NCI-H2196 treated with DMSO at 0.1 percent for 48 hours (cell line): ENCODE measurements around the gene CACNA2D2.

Source experiments
- DNase-seq: peaks from one replicate; lab custom pipeline; 2025; ENCODE audit not compliant: unreplicated experiment; lab: John Stamatoyannopoulos, UW

CACNA2D2 gene

DNA sequence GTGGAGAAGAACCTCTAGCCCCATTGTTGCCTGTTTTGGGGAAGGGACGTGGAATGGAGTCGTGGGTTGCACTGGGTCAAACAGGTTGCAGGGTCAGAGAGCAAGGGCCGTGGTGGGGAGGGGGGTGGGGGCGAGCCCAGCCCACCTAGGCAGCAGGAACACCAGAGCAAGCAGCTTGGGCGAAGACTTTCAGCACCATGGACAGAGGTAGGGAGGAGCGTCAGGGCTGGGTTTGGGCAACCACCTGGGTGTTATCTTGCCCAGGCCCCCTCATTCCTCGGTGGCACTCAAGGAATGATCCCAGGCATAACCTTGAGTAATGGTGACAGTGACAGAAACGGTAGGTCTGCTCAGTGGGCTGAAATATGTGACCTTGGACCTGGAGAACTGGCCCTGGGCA, 98.2 kb downstream of the CACNA2D2 start:
- no peak for DNase-seq

DNA sequence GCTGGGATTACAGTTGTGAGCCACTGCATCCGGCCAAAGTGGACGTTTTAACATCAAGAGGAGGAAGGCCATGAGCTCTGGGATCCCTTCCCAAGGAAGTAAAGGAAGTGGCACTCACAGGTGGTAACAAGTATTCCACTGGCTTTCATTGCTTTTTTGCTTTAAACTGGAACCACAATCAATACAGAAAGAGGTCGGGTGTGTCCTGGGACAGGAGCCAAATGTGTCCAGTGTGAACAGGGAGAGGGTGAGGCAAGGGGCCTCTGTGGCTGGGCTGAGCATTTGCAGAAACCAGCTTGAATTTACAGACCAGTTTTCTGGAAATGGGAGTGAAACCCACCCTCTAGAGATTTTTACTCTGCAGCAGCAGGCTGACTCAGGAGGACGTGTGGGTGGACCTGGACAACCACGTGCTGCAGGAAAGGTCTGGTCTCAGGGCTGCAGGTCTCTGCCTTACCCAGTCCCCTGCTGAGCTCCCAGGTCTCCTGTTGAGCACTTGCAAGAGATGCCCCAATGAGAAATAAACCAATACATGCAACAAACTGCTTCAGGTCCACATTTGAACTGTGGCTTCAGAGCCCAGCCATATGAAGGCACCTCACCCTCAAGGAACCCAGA, 101.3 kb downstream of the CACNA2D2 start:
- no peak for DNase-seq

GRCh38 chr3:50396502-50396901, 106.9 kb downstream of the CACNA2D2 start:
- no peak for DNase-seq

DNA sequence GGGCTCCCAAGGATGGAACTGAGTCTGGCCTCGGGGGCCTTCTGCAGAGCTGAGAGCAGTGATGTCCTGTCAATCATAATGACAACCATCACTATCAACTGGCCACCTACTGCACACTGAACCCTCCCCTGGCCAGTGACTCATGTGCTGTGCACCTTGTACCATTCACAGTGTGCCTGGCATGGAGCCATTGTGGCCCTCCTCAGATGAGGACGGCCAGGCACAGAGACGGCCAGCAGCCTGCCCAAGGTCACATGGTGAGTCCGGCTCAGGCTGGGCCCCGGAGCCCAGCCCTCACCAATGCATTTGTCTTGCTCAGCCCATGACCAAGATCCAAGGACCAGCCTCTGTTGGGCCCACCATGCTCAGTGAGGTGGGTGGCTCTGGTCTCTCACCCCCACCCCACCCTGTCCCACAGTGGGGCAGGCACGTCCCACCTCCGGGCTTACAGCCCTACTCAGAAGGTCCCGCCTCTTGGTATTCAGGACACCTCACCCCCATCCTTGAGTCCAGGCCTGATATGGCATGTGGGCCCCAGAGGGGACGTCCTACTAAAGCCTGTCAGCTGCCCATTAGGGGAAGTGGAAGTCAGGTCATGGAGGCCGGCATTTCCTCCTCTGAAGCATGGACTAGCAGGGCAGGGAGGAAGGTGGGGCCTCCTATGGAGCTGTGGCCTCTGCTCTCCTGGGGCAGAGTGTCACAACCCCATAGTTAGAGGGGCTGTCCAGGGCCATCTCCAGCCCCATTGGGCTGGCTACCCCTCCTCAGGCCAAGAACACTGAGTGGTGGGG, 108.2 kb downstream of the CACNA2D2 start:
- no peak for DNase-seq

GRCh38 chr3:50393061-50393460, 110.4 kb downstream of the CACNA2D2 start:
- no peak for DNase-seq

DNA sequence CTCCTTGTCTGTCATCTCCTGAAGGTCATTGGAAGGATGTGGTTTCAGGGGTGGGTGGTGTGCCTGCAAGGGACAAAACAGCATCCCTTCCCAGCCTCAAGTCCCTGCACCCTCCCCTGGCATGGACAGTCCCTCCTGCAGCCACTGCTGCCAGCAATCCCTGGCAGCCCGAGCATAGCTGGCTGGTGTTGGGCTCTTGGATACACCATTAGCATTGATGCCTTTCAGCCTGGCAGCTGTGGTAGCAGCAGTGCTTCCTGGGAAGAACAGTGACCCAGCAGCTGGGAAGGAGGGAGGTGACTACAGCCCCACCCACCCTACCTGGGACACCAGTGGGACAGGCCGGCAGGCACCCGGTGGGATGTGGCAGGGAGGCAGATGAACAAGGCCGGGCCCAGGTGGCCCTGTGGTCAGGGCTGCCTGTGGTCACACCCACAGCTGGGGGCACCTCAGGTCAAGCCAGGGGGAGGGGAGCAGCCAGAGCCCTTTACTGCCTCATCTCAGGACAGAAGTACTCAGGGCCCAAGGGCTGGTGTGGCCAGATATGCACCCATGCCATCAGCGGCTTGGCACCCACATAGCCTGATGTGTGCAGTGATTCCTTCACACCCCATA, 111.2 kb downstream of the CACNA2D2 start:
- DNase-seq: no peak

GRCh38 chr3:50390508-50391224, 112.8 kb downstream of the CACNA2D2 start:
- peak; percentile 57 for DNase-seq

DNA sequence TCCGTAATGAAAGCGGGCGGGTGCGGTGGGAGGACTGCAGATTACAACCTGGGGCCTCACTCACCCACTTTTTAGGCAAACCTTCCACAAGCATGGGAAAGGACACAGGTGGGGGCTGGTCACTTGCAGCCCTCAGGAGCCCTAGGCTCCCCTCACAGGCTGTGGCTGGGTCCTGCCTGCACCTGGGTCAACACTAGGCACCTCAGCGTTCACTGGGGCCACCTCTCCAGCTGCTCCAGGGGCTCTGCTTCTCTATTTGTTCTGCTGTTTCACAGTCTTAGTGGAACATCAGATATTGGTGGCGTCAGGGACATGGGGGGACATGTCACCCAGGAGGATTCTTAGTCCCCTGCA, 114.0 kb downstream of the CACNA2D2 start:
- DNase-seq: no peak

- no peak for DNase-seq
Measured at GRCh38 chr3:50388720-50389413, 114.6 kb downstream of the CACNA2D2 start.

GRCh38 chr3:50388016-50388719, 115.3 kb downstream of the CACNA2D2 start:
- DNase-seq: no peak

DNA sequence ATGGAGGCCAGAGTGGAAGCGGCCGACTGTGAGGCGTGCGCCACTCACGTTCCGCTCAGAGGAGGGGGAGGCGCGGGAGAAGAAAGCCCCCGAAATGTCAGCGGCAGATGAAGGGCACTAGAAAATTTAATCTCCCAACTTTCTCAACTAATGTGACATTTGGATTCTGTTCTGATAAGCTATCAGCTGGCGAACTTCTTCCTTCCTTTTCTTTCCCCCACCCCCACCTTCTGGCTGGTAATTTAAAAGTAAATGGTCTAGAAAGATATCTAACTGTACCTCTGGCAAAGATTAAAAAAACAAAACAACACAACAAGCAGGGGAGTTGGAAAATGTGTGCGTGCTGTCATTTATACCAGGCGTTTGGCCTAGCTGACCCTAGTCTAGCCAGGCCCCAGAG, 117.7 kb downstream of the CACNA2D2 start:
- DNase-seq: no peak

DNA sequence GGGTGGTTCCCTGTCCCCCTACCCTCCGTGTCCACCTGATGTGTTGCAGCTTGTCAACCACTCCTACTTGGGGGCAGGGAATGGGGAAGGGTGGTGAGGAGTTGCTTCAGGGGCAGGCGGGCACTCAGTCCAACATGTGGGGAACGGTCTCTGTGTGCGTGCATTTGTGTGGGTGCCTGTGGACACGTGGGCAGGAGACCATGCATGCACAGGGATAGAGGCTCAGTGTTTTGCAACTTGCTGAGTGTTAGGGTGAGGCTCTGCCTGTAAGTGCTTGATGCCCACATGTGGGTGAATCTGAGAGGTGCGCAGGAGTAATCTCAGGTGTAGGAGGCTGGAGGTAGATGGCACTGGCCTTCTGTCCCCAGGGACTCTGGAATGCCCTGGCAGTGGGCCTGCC, 119.7 kb downstream of the CACNA2D2 start:
- no peak for DNase-seq

GRCh38 chr3:50382722-50383121, 120.7 kb downstream of the CACNA2D2 start:
- DNase-seq: no peak

GRCh38 chr3:50381383-50381782, 122.1 kb downstream of the CACNA2D2 start:
- DNase-seq: no peak

DNA sequence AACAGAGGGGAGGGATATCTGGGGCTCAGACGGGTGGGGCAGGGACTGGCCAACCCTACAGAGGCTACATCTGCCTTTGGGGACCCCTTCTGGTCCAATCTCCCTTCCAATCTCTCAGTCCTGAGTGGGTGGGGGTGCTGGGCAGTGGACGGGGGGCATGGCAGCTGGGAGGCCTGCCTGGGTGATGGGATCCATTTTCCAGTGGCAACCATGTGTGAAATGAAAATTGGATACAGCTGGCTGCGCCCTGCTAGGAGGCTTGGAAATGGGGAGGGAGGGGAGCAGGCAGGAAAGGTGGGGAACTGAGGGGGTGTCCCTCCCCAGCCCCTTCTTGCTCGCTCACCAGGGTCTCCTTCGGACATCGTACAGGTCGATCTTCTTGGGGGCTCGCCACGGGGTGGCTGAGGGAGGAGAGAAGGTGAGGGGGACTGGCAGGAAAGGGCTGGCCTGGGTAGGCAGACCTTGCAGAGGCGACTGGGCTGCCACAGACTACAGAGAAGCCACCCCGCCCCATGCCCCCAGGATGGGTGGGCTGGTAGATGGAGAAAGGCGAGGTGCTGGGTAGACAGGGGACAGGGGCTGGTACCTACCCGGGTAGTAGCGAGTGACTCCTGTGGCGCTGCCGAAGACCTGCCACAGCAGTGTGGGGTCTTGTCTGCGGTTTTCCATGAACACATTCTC, 122.9 kb downstream of the CACNA2D2 start:
- no peak for DNase-seq

DNA sequence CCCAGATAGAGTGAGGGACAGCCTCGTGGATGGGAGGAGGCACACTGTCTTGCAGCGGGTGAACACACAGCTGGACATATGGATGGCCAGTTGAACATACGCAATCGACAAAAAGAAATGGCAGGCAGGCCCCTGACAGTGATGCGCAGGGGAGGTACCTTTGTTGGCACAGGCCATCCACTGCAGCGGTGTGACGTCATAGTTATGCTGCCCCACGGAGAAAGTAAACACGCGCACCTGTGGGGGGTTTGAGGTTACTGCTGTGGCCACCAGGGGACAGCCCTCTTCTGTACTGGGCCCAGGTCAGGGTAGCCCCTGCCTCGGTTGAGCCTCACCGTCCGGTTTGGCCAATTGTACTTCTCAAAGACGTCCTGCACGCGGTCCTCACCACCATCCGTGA, 124.7 kb downstream of the CACNA2D2 start:
- no peak for DNase-seq

DNA sequence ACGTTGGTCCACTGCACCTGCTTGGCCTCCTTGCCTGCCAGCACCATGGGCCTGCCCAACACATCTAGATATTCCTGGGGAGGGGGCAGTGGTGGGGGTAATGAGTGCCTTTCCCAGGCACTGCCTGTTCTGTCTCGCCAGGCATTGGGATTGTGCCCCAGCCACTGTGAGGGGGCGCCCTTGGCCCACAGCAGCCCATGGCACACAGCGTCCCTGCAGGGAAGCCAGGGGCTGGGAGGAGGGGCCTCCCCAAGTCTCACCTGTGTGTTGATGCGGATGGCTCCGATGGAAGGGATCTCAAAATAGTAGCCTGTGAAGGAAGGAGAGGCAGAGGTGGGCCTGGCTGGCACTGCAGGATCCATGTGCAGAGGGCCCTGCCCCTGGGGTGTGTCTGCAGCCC, 125.4 kb downstream of the CACNA2D2 start:
- DNase-seq: no peak

- no peak for DNase-seq
Measured at GRCh38 chr3:50375258-50375931, 128.0 kb downstream of the CACNA2D2 start.
